GM18868 (cell line): Measurements from ENCODE around the gene LGALS3.
"Not testable (repeated sequence)": the region's sequence is repeated elsewhere in the genome, so short reads cannot be mapped to it uniquely, and the experiment has no call there.

Source experiments
- ATAC-seq: cut with Tn5 transposase; IDR thresholded peaks from one replicate; pipeline ENCODE4 v1.9.1; 2021; ENCODE audit warnings: mild to moderate bottlenecking, moderate library complexity; ENCODE audit not compliant: unreplicated experiment

Gene LGALS3

DNA sequence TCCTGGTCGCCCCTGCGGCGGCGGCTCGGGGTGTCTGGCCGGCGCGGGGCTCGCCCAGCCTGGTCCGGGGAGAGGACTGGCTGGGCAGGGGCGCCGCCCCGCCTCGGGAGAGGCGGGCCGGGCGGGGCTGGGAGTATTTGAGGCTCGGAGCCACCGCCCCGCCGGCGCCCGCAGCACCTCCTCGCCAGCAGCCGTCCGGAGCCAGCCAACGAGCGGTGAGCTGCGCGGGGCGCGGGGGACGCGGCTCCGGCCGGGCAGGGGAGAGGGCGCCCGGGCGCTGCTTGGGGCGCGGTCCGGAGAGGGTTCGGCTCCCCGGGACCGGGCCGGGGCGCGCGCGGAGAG lies at the start of gene LGALS3:
TSS of gene LGALS3 (plus strand) at position 167 of the 342 bp plus-strand sequence. CDS start 8,122 bp downstream, outside the sequence.
- peak; percentile 78 for ATAC-seq

DNA sequence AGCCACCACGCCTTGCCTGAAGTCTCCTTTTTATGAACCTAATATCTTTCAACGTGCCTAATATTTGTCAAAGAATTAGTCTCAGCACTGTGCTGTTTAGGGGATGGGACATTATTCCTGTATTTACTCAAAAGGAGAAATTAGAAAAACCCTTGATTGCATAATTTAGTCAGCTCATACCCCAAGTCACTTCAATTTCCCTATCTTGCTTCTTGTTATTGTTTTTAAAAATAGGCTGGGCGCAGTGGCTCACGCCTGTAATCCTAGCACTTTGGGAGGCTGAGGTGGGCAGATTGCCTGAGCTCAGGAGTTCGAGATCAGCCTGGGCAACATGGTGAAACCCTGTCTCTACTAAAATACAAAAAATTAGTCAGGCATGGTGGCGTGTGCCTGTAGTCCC lies 49.1 kb upstream of the LGALS3 start:
- ATAC-seq = not testable (repeated sequence)

DNA sequence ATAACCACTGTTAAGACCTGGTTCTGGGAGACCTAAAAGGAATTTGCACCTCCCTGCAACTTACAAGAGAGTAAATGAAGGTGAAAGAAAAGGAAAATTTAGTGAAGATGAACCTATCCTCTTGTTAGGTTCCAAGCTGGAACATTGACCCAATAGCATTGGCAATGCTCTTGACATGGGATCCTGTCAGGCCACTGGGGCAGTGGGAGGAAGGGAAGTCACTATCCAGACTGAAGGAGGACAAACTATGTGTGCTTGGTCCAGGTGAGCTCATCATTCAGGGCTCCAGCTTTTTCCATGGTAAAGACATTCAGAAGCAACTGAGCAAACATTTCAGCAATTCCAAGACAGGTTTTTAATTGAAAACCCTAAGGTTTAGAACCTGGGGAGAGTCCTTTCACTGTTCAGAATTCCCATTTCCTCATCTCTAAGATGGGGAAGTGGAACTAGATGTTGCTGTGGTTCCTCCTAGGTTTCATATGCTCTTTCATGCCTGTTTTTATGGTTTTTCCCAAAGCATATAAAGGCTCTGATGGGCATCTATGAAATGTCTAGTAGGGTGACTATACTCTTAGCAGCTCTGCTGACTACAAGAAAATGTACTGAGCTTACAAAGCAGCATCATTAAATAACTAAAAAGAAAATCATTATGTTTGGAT lies 44.5 kb upstream of the LGALS3 start:
- no peak for ATAC-seq

DNA sequence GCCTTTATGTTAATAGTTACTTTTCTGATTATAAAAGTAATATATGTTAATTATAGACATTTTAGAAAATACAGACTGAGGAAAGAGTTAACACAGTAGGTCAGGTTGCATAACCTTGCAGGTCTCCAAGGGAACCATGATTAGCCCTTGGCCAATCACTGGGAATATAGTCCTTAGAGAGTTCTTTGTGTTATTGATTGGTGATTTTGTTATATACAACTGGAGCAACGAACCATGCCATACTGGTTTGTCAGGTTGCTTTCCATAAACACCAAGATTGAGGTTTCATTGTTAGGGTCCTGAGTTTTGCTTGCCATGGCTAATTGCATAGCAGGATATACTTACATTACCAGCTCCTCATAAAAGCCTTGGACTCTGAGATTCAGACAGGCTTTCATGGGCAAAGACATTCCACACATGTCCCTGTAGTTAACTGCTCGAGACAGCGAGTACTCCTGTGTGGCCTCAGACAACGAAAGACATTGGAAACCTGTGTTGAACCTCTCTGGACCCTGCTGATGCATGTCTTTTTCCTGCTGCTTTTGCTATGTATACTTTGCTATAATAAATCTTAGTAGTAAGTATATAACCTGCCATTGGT lies 43.9 kb upstream of the LGALS3 start:
- ATAC-seq = no peak

DNA sequence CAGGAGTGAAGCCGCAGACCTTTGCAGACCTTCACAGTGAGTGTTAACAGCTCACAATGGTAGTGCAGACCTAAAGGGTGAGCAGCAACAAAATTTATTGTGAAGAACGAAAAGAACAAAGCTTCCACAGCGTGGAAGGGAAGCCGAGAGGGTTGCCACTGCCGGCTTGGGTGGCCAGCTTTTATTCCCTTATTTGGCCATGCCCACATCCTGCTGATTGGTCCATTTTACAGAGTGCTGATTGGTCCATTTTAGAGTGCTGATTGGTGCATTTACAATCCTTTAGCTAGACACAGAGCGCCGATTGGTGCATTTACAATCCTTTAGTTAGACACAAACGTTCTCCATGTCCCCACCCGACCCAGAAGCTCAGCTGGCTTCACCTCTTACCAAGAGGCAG lies 42.1 kb upstream of the LGALS3 start:
- ATAC-seq = no peak

DNA sequence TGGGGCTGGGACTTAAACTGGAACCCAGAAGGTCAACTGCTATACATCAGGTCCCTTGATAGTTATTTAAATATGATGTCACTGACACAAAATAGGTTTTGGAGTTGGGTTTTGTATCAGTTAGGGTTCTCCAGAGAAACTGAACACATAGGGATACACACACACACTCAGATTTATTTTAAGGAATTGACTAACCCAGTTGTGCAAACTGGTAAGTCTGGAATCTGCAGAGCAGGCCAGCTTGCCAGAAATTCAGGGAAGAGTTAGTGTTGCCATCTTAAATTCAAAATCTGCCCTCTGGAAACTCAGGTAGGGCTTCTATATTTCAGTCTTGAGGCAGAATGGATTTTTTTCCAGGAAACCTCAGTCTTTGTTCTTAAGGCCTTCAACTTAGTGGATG lies 40.7 kb upstream of the LGALS3 start:
- ATAC-seq = no peak

DNA sequence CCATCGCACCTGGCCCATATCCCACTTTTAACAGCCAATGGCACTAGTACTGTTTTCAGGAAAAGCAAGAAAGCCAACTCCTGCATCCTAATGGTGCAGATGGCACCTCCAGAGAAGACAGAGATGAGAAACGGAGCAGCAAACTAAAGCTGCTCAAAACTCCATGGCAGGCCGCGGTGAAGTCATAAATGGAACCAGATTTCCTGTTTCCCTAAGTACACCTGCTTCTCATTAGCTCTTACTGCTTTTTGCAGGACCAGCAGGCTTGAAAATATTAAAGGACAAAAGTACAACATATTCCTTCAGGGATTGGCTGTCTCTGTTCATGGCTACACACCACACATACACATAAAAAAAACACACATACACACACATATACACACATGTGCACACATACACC lies 36.7 kb upstream of the LGALS3 start:
- ATAC-seq = no peak

DNA sequence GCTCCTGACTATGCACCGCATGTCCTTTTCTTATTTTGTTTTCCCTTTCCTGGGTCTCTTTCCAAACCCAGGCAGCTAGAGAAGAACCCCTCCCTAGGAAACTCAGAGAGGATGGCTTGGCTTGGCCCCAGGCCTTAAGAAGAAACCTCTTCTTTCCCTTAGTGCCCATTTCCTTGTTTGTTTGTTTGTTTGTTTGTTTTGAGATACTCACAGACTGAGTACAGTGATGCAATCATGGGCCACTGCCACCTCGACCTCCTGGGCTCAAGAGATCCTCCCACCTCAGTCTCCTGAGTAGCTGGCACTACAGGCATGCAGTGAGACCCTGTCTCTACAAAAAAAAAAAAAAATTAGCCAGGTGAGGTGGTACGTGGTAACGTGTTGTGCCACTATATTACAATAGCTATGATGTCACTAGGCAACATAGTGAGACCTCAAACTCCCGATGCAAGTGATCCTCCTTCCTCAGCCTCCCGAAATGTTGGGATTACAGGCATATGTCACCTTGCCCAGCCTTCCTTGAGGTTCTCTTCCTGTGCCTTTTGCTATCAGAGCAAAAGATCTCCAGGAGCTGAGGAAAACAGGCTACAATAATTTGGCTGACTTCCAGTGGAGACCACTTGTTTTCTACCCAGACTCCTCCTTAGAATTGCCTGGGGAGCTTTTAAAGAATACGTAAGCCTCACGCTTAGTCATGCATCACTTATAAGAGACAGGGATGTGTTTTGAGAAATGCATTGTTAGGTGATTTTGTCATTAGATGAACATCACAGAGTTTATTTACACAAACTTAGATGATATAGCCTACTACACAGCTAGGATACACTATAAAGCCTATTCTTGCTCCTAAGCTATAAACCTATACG lies 34.5 kb upstream of the LGALS3 start:
- no peak for ATAC-seq

DNA sequence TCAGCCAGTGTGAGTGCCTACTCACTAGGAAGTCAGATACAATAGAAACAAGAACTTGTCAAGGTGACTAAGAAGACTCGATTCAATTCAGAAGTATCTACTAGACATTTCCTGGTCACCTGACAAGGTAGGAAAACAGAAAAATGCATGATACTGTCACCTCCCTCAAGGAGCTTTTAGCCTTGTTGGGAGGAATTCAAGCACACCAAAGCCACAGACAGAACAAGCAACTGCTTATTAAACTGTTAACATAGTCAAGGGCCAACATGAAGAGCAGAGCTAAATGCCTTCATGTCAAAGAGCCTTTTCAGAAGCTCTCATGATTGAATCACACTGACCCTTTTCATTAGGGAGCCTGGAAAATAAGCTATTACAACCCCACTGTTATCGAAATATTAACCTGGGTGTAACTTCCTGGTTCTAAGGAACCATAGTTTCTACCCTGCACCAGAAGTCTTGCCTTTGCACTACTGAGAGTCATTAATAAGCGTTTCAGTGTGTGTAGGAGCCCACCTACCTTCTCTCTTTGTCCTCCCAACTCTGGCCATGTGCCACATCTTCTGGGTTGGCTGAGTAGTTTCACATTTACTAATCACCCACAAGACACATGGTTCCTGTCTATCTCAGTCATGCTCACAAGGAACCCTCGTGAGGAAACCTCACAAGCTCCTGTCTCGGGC lies 31.0 kb upstream of the LGALS3 start:
- peak; percentile 76 for ATAC-seq

DNA sequence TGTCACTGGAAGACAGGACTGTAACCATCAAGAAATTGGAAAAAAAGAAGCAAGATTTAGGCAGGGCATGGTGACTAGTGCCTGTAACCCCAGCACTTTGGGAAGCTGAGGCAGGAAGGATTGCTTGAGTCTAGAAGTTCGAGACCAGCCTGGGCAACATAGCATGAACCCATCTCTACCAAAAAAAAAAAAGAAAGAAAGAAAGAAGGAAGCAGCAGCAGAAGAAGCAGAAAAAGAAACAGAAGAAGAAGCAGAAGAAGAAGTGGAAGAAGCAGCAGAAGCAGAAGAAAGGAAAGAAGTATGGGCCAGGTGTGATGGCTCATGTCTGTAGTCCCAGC lies 30.5 kb upstream of the LGALS3 start:
- ATAC-seq = no peak

DNA sequence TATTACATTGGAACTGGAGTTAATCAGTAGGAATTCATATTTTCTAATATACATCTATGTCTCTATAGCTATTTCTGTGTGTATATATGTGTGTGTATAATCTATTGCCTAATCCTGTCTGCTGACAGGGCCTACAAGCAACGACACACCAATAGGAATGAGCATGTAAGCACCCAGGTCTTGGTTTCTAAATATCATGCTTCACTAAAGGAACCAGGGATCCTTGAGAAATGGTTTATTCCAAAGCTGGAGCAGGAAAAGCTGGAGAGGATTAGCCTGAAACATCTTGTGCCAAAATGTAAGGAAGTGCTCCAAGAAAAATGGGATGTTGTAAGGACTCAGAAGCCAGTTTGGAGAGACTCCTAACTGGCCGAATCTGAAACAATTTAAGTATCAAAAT lies 29.3 kb upstream of the LGALS3 start:
- no peak for ATAC-seq

DNA sequence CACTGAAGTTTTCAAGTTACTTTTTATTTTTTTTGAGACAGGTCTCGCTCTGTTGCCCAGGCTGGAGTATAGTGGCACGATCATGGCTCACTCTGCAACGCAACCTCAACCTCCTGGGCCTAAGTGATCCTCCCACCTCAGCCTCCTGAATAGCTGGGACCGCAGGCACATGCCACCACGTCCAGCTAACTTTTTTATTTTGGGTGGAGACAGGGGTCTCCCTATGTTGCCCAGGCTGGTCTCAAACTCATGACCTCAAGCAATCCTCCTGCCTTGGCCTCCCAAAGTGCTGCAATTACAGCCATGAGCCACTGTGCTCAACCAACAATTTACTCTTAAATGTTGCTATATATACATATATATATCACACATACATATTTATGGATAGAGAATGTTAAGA lies 27.4 kb upstream of the LGALS3 start:
- no peak for ATAC-seq

DNA sequence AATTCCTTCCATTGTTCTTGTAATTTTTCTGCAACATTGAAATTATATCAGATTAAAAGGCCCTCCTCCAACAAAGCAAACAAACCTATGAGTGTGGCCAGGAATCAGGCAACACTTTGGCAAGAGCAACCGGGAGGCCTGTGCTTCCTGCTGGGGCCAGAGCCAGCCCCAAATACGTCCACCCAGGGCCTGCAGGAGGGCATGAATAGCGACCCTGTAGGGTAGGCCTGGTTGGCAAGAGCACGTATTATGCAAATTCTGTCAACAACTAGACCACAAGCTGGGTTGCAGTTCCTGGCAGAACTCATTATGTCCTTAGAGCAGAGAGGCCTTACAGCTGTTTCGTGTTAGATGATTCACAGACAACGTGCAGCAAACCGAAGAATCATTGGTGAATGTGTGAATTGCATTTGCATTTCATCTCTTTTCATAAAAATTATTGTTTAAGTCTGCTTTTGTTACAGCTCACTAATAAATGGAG lies 26.9 kb upstream of the LGALS3 start:
- peak; percentile 56 for ATAC-seq

DNA sequence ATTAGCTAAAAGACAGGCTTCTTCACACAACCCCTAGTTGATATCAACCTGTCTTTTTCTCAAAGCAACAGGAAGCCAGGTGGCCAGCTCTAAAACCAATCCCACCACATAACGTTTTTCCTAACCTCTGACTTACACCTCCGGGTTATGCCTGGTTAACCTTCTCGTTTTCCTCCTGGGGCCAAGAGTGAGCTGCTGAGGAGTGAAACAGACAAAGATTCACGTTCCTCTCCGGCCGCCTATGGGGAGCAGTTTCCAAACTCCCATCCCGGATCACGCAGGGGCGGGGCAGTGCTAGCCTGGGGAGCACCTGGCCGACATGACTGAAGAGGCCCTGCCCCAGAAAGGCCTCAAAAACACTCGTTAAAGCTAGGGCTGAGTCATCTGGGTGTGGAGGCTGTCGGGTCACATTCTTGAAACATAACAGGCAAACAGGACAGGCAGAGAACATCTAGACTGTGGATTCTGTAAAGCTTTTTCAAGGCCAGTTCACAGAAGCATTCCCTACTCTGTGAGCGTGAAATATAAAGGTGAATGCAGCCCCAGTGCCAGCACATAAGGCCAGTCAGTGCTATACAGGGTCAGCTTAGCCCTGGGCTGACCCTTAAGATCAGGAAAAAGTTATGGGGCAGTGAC lies 25.9 kb upstream of the LGALS3 start:
- peak; percentile 20 for ATAC-seq

DNA sequence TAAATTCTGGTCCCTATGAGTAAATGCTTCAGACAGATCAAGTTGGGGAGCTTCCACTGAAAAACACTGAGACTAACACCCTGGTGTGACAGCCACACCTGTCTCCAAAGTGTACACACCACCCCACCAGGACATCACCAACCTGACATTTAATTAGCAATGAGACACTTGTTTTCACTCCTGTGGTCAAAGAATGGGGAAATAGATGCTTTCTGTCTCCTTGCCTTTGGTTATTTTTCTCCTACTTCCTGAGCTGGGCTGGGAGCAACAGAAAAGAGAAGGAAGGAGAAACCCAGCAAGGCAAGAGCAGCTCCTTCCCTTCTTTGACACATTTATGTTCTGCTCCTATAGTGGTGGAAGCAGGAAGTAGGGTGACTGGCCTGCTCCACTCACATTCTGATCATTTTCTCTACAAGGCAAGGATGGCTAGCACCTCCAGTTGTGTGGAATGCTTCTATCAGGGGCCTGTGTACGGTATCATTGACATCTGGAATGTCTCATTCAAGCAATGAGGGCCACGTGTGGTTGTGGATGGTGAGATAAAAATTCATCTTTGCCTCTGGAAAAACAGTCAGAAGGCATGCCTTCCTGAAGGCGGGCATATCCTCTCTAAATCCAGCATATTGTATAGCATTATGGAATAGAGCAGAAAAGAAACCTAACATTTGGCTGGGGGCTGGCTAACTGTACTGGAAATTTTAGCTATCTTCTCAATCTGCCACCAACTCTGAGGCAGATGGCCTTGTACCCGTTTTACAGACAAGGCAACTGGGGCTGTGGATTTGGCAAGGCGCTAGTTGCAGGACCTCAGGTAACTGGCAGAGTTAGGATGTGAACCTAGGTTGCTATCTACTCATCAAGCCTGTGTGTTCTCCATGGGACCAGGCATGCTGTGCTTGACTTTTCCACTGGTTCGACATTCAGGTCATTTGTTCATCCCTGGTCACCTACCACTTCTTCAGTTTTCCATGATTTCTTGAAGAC lies 24.8 kb upstream of the LGALS3 start:
- no peak for ATAC-seq

DNA sequence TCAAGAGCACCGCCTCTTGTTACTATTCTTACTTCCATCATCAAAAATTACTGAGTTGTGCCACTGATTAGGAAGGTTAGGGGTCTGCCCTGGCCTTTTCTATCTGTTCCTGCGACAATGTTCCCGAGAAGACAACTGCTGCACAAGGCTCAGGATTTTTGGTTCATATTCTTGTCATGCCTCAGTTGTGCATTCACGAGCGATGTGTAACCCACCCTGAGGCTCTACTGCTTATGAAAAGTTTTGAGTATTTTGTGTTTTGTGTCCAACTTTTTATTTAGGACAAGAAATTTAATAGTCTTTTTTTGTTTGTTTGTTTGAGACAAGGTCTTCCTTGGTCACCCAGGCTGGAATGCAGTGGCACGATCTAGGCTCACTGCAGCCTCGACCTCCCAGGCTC lies 23.1 kb upstream of the LGALS3 start:
- ATAC-seq = no peak

DNA sequence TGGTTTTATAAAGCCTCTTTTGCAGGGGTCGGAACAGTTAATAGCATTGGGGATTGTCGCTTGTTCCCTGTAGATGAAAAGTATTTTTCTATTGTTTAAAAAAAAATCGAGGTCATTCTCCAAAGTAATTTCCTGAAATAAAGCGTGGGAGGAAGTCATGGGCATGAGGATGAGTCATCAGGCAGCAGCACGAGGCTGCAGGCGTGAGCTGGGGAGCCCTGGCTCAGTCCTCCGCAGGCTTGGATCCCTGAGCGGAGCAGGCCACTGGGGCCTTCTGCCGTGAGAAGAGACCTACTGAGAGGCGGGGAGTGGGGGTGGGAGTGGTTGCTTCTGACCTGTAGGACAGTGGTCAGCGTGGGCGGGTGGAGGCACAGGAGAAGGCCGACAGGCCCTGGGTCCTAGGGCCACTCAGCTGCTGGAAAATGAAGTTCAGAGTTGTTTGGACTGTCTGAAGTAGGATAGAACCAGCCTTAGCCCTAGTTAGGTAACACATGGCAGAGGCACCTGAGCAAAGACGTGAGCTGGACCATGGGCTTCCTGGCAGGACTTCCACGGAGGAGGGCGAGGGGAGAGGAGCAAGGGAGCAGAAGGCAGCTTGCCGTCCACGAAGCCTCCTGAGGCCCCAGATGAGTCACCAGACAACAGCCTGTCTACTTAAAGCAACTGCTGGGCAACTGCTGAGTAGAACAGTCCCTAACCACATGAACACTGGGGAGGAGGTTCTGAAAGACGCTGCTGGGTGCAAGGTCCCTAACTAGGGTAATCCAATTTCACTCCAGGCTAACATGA lies 21.1 kb upstream of the LGALS3 start:
- peak; percentile 82 for ATAC-seq

DNA sequence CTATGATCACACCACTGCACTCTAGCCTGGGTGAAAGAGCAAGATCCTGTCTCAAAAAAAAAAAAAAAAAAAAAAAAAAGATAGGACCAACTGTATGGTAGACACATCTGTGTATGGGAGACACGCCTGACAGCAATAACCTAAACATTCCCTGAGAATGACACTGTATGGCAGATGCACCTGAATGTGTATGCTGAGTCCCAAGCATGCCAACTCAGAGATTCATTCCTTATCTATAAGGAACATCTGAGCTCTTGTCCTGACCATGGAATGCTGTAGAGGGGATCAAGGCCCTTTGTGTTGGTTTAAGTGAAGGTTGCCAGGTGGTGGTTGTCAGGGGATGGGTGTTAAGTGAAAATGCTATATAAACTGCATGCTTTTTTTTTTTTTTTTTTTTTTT lies 19.2 kb upstream of the LGALS3 start:
- no peak for ATAC-seq

DNA sequence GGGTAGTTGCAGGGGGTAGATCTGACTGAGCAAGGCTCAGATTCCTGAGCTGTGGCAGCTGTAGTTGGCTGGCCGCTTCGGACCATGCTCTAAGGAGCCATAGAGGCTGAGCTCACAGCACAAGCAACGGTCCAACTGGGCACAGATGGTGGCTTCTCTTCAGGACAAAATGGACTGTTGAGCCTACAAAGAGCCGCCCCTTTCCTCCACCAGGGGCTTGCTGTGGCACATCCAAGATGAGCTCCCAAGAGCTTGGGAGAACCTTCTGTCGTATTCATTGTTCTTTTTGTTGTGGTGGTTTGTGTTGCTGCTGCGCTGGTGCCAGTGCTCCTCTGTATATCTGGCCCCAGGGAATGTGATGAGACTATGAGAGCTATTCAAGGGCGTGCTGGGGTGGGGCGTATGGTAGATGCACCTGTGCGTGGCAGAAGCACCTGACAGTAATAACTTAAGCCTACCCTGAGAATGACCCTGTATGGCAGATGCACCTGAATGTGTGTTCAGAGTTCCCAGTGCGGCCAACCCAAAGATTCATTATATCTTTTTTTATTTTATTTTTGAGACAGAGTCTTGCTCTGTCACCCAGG lies 17.8 kb upstream of the LGALS3 start:
- no peak for ATAC-seq
